Measurements from ENCODE around the gene PTGES2.

GRCh38 chr9:128081056-128081455 is 46.5 kb downstream of the PTGES2 start:
- TF ChIP-seq CTCF (IDR thresholded peaks at IDR 0.05): no peak
- TF ChIP-seq POLR2AphosphoS5 (IDR thresholded peaks at IDR 0.05; ENCODE audit: low read depth, low read length): no peak
- TF ChIP-seq TCF7L2 (IDR thresholded peaks at IDR 0.05; ENCODE audit: low read depth, low read length): no peak
